Cardiac fibroblast (primary cell): ENCODE measurements around the gene MTUS2.
A peak's percentile ranks its signal among the peaks of the same experiment; 100 is the strongest.
"Not testable (repeated sequence)": the region's sequence is repeated elsewhere in the genome, so short reads cannot be mapped to it uniquely, and the experiment has no call there.

Experiments used
- DNase-seq, 2 donors: peaks; one replicate each; pipeline versions ENCODE4 v3.0.0 to v3.0.0-alpha.2; 2010; ENCODE audit warnings: low read depth in 2 of 2
- H3K4me3 ChIP-seq, 2 donors: replicated peaks in 1 of 2; 1 replicate in 1 of 2; 2 replicates in 1 of 2; pipeline ENCODE4 v1.5.1; 2011; ENCODE audit warnings: low read depth in 2 of 2, low read length in 2 of 2, mild to moderate bottlenecking in 2 of 2, moderate library complexity in 1 of 2
- TF ChIP-seq, protein P1 (sequence below): IDR thresholded peaks from one replicate; pipeline ENCODE4 v1.5.1; 2011; ENCODE audit warnings: low read depth, mild to moderate bottlenecking, low read length, inconsistent platforms

Gene MTUS2

GRCh38 chr13:29336356-29336755 lies 516.2 kb downstream of the MTUS2 start:
- no peak for DNase-seq
- TF ChIP-seq, protein P1, sequence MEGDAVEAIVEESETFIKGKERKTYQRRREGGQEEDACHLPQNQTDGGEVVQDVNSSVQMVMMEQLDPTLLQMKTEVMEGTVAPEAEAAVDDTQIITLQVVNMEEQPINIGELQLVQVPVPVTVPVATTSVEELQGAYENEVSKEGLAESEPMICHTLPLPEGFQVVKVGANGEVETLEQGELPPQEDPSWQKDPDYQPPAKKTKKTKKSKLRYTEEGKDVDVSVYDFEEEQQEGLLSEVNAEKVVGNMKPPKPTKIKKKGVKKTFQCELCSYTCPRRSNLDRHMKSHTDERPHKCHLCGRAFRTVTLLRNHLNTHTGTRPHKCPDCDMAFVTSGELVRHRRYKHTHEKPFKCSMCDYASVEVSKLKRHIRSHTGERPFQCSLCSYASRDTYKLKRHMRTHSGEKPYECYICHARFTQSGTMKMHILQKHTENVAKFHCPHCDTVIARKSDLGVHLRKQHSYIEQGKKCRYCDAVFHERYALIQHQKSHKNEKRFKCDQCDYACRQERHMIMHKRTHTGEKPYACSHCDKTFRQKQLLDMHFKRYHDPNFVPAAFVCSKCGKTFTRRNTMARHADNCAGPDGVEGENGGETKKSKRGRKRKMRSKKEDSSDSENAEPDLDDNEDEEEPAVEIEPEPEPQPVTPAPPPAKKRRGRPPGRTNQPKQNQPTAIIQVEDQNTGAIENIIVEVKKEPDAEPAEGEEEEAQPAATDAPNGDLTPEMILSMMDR: no peak
- no peak overlapping the region for H3K4me3 ChIP-seq

- TF ChIP-seq, protein P1: no peak
- H3K4me3 ChIP-seq: no peak overlapping the region
- DNase-seq: no peak
Observed at GRCh38 chr13:29339386-29340272, 519.5 kb downstream of the MTUS2 start.

DNA sequence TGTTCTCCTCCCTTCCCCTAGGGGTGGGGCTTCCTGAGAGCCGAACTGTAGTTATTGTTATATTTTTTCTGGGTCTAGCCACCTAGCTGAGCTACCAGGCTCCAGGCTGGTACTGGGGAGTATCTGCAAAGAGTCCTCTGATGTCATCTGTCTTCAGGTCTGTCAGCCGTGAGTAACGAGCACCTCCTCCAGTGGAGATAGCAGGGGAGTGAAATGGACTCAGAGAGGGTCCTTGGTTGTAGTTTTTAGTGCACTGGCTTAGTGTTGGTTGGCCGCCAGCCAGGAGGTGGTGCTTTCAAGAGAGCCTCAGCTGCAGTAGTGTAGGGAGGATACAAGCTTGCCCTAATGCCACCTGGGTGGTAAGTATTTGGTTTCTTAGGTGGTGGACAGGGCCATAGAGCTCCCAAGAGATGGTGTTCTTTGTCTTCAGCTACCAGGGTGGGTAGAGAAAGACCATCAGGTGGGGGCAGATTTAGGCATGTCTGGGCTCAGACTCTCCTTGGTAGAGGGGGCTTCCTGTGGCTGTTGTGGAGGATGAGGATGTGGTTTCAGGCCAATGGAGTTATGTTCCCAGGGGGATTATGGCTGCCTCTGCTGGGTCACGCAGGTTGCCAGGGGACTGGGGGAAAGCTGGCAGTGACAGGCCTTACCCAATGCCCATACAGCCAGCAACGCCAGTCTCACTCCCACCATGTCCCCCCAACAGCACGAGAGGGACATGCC lies 525.9 kb downstream of the MTUS2 start:
- DNase-seq: not testable (repeated sequence)

GRCh38 chr13:29355029-29355428 lies 534.9 kb downstream of the MTUS2 start:
- no peak for DNase-seq
- H3K4me3 ChIP-seq: no peak overlapping the region
- TF ChIP-seq, protein P1: no peak

More for the DNA sequence above, 525.9 kb downstream of the MTUS2 start:
- H3K4me3 ChIP-seq: not testable (repeated sequence)

DNA sequence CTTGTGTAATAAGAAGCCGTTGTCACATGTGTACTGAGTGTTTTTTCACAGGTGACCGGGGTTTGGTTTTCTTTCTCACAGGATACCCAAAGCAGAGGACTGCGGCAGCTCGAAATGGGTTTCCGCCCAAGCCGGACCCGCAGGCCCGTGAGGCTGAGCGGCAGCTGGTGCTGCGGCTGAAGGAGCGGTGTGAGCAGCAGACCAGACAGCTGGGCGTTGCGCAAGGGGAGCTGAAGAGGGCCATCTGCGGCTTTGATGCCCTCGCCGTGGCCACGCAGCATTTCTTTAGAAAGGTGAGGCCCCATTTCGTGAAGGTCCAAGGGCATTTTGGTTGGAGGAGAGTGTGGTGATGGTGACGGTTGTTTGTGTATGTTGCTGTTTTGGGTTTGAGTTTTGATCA lies 539.0 kb downstream of the MTUS2 start:
- H3K4me3 ChIP-seq: no peak overlapping the region
- no peak for DNase-seq
- TF ChIP-seq, protein P1: no peak

- H3K4me3 ChIP-seq: no peak overlapping the region
- DNase-seq: peak in 1 of 2 donors; percentile 8
- TF ChIP-seq, protein P1: no peak
Observed at GRCh38 chr13:29361716-29362115, 541.6 kb downstream of the MTUS2 start.

GRCh38 chr13:29362849-29363604 lies 542.9 kb downstream of the MTUS2 start:
- no peak overlapping the region for H3K4me3 ChIP-seq
- TF ChIP-seq, protein P1: peak; percentile 97
- peak; percentile 48 to 58 for DNase-seq
